H1 (cell line): ENCODE measurements around the gene FAN1. TPM values are rescaled to one million over a fixed set of nuclear protein-coding genes. Genes with fewer than 3 reads are reported as not detected.

Experiments used
- EP300 ChIP-seq, 2 experiments: IDR thresholded peaks; 1 replicate in 1 of 2; 2 replicates in 1 of 2; pipeline ENCODE4 v1.6.1; 2011 to 2012; ENCODE audit warnings: low read depth in 2 of 2, low read length in 2 of 2, mild to moderate bottlenecking in 2 of 2, borderline replicate concordance in 1 of 2, inconsistent platforms in 1 of 2, moderate library complexity in 1 of 2
- polyA plus RNA-seq, 7 experiments: library from polyadenylated mRNA; depleted of rRNA in 3 of 7; stranded (reverse) in 5 of 7; unstranded in 2 of 7; fragments of >200 nt in 5 of 7; fragments of 200-250 nt in 2 of 7; gene quantifications; 1 replicate in 5 of 7; 2 replicates in 1 of 7; 4 replicates in 1 of 7; pipeline versions ENCODE4 v1.2.1 to v1.2.3, GENCODE V29; 2011 to 2013; ENCODE audit warnings: missing spikeins in 2 of 7, mixed read lengths in 2 of 7
- total RNA-seq: library from RNA; stranded (reverse); fragmentation: NEBNext Ultra II Directional; extraction: Animal tissue kit (Norgen Biotek cat#: 25700); gene quantifications from 2 replicates; pipeline ENCODE4 v1.2.1, GENCODE V29; 2021

FAN1 gene
- total and polyA plus RNA-seq, 2 of the 8 experiments (the other 6 are each of a cell fraction or from before 2014, with no cell fraction given) = 8.6 to 24.9 TPM

DNA sequence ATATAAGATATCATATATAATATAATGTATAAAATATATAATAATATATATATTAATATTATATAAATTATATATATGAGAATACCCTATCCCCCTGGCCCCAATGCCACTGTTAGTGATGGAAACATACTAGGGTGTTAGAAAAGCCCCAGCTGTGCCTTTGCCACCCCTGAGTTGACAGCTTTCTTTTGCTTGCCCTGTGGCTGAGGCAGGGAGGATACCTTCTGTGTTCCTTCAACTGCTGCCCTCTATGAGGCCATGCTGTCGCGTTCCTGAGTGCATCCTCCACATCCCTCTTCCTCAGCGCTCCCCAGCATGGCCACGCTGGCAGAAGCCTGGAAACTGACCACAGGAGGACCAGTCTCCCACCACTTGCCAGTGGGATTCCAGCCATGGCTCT, 26.3 kb downstream of the FAN1 start (continued):
- no peak for TF ChIP-seq EP300 (IDR thresholded peaks at IDR 0.05; ENCODE audit: borderline replicate concordance in 1 of 2, low read depth in 2 of 2, low read length in 2 of 2)
- TF ChIP-seq, all 59 proteins: peak for 0
